Retinal pigment epithelial cell (primary cell): ENCODE data around the gene HAND2.

ENCODE experiments used
- DNase-seq: peaks from one replicate; pipeline ENCODE4 v3.0.0-alpha.2; 2010; ENCODE audit warnings: low read depth
- H3K4me3 ChIP-seq: 2 replicates; pipeline ENCODE4 v1.5.1; 2011; ENCODE audit warnings: mild to moderate bottlenecking, low read length, control low read depth, moderate library complexity
- CTCF ChIP-seq: conservative IDR thresholded peaks from 2 replicates; pipeline ENCODE4 v1.5.1; 2011; ENCODE audit warnings: low read depth, low read length, control low read depth, inconsistent platforms

The HAND2 gene

GRCh38 chr4:173536808-173537429, 6.9 kb upstream of the HAND2 start:
- no peak for DNase-seq
- peak; percentile 53 for TF ChIP-seq CTCF
- H3K4me3 ChIP-seq: no peak overlapping the region

DNA sequence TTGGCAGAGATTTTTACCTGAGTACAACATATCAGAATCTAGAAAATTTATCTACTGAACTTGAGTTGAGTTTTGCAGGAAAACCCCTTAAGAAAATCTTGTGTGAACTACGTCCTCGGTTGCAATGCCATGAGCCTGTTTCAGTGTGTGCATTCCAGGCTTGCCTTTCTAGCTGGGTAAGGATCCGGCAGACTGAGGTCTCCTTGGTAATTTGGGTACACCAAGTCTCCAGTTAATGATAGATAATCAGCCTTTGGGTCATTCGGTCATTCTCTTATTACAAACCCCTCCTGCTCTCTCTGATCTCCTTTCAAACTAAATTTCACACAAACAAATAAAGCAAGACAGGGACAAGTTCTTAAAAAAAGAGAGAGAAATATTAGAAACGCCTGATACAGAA, 5.9 kb upstream of the HAND2 start:
- DNase-seq: no peak
- no peak overlapping the region for H3K4me3 ChIP-seq
- no peak for TF ChIP-seq CTCF

DNA sequence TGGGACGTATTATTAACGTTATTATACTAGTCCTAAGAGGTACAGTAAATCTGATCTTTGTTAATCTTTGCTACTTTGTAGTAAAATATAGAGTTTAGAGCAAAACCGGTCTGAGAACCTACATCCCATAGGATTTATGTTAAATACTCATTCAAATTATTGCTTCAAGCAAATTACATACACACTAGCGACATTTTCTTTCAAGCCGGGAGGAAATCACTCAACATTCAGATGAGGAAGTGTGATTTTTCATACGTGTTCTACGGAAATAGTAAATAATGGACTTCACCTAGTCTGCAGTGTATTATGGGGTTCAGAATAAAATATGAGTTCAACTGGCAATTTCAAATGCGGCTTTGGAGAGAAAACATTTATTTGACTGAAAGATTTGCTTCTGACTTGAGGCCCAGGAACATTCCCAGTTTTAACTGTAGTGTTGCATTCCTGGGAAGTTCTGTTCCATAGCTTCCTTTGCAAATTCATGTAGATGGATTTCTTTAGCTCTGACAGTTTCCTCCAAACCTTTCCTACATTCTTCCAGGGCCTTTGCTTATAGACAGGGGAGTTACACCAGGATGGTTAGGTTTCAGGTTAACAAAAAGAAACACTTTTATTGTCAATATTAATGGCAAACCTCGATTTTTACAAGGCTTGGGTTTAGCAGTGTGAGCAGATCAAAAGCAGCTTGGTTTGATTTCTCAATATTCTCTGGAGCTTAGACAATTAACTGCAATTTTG, 5.3 kb upstream of the HAND2 start:
- TF ChIP-seq CTCF: no peak
- no peak for DNase-seq
- H3K4me3 ChIP-seq: no peak overlapping the region

DNA sequence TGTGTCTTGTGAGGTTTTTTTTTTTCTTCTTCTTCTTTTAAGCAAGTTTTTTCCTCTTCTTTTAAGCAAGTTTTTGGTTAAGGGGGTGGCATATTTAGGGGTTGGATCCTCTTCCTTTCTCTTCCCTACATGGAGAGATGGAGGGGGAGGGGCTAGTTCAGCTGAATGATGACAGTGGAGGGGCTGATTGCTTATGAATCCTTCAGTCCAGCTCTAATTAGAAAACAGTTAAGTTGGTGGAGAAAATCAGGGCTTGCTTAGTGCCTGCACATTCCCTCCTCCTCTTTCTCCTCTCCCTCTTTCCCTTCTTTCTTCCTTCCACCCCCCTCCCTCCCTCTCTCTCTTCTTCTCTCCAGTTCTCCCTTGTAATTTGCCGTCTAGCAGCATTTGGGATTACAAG, 4.4 kb upstream of the HAND2 start:
- no peak for DNase-seq
- no peak for TF ChIP-seq CTCF
- H3K4me3 ChIP-seq: no peak overlapping the region

- TF ChIP-seq CTCF: no peak
- no peak for DNase-seq
- no peak overlapping the region for H3K4me3 ChIP-seq
These were observed 2.9 kb upstream of the HAND2 start for GRCh38 chr4:173532725-173533511.

- no peak for TF ChIP-seq CTCF
- H3K4me3 ChIP-seq: no peak overlapping the region
- no peak for DNase-seq
These were observed 1.3 kb upstream of the HAND2 start for GRCh38 chr4:173531086-173531965.
